ENCODE measurements around the gene CAPG. TPM values are rescaled to one million over a fixed set of nuclear protein-coding genes. Genes with fewer than 3 reads are reported as not detected.

Gene CAPG
- total RNA-seq, 1 experiment from 2014 or later: 0.63 TPM

DNA sequence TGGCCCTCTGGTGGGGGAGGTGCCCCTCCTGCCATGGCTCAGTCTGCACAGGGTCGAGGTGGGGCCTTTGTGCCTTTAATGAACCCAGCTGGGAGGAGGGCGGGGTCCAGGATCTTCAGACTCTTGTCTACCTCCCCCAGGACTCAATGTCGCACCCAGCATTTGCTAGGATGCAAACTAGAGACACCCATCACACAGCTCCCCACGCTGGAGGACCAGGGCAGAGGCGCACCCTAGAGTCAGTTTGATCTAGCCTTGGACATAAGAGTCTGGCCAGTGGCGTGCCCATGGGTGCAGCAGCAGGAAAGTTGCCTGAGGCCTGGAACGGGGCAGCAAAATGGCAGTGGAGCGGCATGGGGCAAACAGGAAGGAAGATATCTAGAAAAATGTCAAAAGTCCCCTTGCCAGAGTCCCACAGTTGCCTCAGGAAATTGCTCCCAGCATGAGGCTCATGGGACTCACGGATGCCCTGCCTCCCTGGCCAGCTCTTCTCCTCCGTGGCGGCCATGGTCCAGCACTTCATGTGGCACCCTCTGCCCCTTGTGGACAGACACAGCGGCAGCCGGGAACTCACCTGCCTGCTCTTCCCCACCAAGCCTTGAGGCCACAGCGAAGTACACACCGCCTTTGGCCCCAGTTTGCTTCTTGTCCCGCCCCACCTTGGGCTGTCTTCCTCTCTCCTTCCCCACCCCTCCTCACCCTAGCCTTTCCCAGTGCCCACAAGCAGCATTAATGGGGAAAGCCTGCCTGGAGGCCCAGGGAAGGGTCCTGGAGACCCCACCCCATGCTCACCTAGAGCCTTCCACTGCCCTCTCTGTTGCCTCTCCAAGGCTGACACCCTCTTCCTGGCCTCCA is 26.0 kb upstream of the CAPG start:
- no peak overlapping the region for H2AFZ ChIP-seq (ENCODE audit: low read length)
- peak; percentile 63 for DNase-seq
- H3K79me2 ChIP-seq (ENCODE audit: low read length): no peaks in the 10 kb centered on the region
- no peaks in the 10 kb centered on the region for H3K27me3 ChIP-seq (ENCODE audit: low read length)
- H3K9me2 ChIP-seq (replicated peaks; ENCODE audit: insufficient read depth, low read length): no peaks in the 10 kb centered on the region
- H3K9ac ChIP-seq (ENCODE audit: low read length): peak overlapping the region; percentile 85; the same call in 1 of the 2 replicates
- H3K27ac ChIP-seq (ENCODE audit: low read length): no peak overlapping the region
- no peaks in the 10 kb centered on the region for H3K9me3 ChIP-seq (ENCODE audit: low read length)
- H3K4me2 ChIP-seq (ENCODE audit: low read depth, low read length, poor library complexity, severe bottlenecking): no peak overlapping the region
- no peaks in the 10 kb centered on the region for H3K36me3 ChIP-seq (ENCODE audit: insufficient read depth, low read length)
- no peaks in the 10 kb centered on the region for H4K20me1 ChIP-seq (ENCODE audit: insufficient read depth, low read depth, low read length)
- H3K4me1 ChIP-seq (ENCODE audit: low read length): peaks cover 49% of the 10 kb centered on the region
- no peak overlapping the region for H3K4me3 ChIP-seq (ENCODE audit: low read length)

DNA sequence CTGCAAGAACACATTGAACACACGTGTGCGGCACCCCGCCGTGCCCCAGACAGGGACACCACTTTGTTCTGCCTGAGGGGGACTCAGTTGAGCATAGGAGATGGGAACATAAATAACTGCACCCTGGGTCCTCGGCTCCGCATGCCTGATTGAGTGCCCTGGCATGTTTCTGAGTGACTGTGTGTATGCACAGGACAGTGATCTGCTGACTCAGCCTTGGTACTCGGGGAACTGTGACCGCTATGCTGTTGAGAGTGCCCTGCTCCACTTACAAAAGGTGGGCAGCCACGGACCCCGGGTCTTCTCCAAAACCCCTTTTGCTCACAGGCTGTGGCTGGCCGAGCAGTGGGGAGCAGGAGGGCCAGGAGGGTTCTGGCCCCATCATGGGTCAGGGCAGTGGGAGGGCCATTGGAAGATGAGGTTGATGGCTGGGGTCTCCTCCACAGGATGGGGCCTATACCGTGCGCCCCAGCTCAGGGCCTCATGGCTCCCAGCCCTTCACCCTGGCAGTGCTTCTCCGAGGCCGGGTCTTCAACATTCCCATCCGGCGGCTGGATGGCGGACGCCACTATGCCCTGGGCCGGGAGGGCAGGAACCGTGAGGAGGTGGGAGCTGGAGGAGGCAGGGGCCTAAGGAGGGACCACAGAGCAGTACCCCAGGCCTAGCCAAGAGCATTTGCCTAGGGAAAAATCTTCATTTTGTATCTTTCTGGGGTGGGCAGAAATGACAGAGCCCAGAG is 25.2 kb upstream of the CAPG start:
- H3K27ac ChIP-seq (ENCODE audit: low read length): no peak overlapping the region
- no peak overlapping the region for H3K4me3 ChIP-seq (ENCODE audit: low read length)
- H3K9ac ChIP-seq (ENCODE audit: low read length): 0 out of 2 replicates have a peak overlapping the region, but pooled peaks have one; percentile 7
- no peaks in the 10 kb centered on the region for H4K20me1 ChIP-seq (ENCODE audit: insufficient read depth, low read depth, low read length)
- no peaks in the 10 kb centered on the region for H3K36me3 ChIP-seq (ENCODE audit: insufficient read depth, low read length)
- H3K79me2 ChIP-seq (ENCODE audit: low read length): no peaks in the 10 kb centered on the region
- H2AFZ ChIP-seq (ENCODE audit: low read length): 0 out of 2 replicates have a peak overlapping the region, but pooled peaks have one; percentile 10
- H3K9me2 ChIP-seq (replicated peaks; ENCODE audit: insufficient read depth, low read length): no peaks in the 10 kb centered on the region
- no peaks in the 10 kb centered on the region for H3K9me3 ChIP-seq (ENCODE audit: low read length)
- peaks cover 56% of the 10 kb centered on the region for H3K4me1 ChIP-seq (ENCODE audit: low read length)
- peak; percentile 49 for DNase-seq
- H3K4me2 ChIP-seq (ENCODE audit: low read depth, low read length, poor library complexity, severe bottlenecking): no peak overlapping the region
- no peaks in the 10 kb centered on the region for H3K27me3 ChIP-seq (ENCODE audit: low read length)

DNA sequence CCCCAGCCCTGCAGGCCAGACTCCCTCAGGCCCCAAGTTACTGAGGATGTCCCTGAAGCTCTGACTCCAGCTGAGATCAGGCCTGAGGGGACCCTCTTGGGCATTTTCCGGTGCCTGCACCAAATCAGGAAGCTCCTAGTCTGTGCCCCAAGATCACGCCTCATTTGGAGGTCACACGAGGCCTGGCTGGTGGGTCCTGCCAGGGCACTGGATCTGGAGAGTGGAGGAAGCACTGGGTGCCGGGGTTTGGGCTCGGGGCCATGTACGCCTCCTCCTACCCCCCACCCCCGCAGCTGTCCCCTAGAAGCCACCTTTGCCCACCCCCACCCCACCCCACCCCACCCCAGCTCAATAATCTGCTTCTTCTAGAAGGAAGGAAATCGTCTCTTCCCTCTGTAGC is 24.5 kb upstream of the CAPG start:
- Histone ChIP-seq H4K20me1 (ENCODE audit: insufficient read depth, low read depth, low read length) (no peaks in the 10 kb centered on the region), H3K4me1 (ENCODE audit: low read length) (peaks cover 63% of the 10 kb centered on the region), H3K9me2 (replicated peaks; ENCODE audit: insufficient read depth, low read length) (no peaks in the 10 kb centered on the region), H3K4me3 (ENCODE audit: low read length) (no peak overlapping the region), H3K4me2 (ENCODE audit: low read depth, low read length, poor library complexity, severe bottlenecking) (no peak overlapping the region), H3K27ac (ENCODE audit: low read length) (no peak overlapping the region), H3K36me3 (ENCODE audit: insufficient read depth, low read length) (no peaks in the 10 kb centered on the region), H3K9me3 (ENCODE audit: low read length) (no peaks in the 10 kb centered on the region), H2AFZ (ENCODE audit: low read length) (no peak overlapping the region), H3K79me2 (ENCODE audit: low read length) (no peaks in the 10 kb centered on the region), H3K9ac (ENCODE audit: low read length) (no peak overlapping the region), H3K27me3 (ENCODE audit: low read length) (no peaks in the 10 kb centered on the region)
- peak; percentile 44 for DNase-seq

DNA sequence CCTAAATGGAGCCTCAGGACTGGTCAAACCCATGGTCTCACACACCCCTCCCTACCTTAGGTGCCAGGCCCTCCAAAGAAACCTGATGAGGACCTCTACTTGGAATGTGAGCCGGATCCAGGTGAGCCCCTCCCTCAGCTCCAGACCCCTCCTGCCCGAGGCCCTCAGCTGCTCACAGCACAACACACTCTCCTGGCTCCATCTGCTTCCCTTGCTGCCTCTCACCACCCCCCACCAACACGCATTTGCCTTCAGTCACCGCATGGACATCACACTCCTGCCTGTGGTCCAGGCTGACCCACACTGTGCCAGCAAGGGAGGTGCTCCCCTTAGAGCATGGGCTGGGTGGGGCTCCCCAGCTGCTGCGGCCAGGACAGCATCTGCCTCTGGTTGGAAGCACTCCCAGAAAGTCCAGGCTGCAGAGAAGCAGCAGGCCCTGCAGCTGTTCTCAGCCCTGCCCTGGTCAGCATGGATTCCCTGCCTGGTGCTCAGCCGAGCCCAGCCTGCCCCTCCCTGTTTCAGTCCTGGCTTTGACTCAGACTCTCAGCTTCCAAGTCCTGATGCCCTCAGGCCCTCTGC is 23.4 kb upstream of the CAPG start:
- H3K4me2 ChIP-seq (ENCODE audit: low read depth, low read length, poor library complexity, severe bottlenecking): no peak overlapping the region
- H3K9ac ChIP-seq (ENCODE audit: low read length): no peak overlapping the region
- peaks cover 67% of the 10 kb centered on the region for H3K4me1 ChIP-seq (ENCODE audit: low read length)
- no peak for DNase-seq
- no peaks in the 10 kb centered on the region for H4K20me1 ChIP-seq (ENCODE audit: insufficient read depth, low read depth, low read length)
- no peak overlapping the region for H3K27ac ChIP-seq (ENCODE audit: low read length)
- no peak overlapping the region for H2AFZ ChIP-seq (ENCODE audit: low read length)
- no peaks in the 10 kb centered on the region for H3K79me2 ChIP-seq (ENCODE audit: low read length)
- H3K36me3 ChIP-seq (ENCODE audit: insufficient read depth, low read length): no peaks in the 10 kb centered on the region
- H3K9me3 ChIP-seq (ENCODE audit: low read length): no peaks in the 10 kb centered on the region
- H3K4me3 ChIP-seq (ENCODE audit: low read length): no peak overlapping the region
- no peaks in the 10 kb centered on the region for H3K27me3 ChIP-seq (ENCODE audit: low read length)
- no peaks in the 10 kb centered on the region for H3K9me2 ChIP-seq (replicated peaks; ENCODE audit: insufficient read depth, low read length)

DNA sequence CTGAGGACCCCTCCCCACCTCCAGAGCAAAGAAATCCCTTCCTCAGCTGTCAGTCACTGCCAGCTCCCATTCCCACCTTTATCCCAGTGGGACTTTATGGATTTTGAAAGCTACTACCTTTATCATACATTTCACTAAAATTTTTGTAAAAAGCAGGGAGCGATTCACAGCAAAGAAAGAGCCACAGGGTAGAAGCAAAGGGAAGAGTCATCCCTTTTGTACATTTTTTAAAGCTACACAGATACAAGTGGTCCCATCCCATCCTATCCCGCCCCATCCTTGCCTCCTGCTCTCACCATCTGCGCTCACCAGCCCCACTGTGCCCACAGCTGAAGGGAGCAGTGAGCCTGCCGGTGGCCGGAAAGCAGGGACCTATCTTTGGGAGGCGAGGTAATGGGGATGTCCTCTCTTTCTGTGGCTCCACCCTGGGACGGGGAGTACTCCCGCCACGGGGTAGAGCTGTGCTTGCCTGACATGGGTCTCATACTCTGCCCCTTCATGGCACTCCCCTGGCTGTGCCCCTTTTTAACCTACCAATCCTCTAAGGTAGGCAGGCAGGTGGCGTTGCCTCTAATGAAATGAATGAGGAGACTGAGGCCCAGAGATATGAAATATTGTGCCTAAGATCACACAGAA is 21.5 kb upstream of the CAPG start:
- no peaks in the 10 kb centered on the region for H3K9me3 ChIP-seq (ENCODE audit: low read length)
- H3K4me3 ChIP-seq (ENCODE audit: low read length): peak overlapping the region; percentile 50
- no peaks in the 10 kb centered on the region for H4K20me1 ChIP-seq (ENCODE audit: insufficient read depth, low read depth, low read length)

DNA sequence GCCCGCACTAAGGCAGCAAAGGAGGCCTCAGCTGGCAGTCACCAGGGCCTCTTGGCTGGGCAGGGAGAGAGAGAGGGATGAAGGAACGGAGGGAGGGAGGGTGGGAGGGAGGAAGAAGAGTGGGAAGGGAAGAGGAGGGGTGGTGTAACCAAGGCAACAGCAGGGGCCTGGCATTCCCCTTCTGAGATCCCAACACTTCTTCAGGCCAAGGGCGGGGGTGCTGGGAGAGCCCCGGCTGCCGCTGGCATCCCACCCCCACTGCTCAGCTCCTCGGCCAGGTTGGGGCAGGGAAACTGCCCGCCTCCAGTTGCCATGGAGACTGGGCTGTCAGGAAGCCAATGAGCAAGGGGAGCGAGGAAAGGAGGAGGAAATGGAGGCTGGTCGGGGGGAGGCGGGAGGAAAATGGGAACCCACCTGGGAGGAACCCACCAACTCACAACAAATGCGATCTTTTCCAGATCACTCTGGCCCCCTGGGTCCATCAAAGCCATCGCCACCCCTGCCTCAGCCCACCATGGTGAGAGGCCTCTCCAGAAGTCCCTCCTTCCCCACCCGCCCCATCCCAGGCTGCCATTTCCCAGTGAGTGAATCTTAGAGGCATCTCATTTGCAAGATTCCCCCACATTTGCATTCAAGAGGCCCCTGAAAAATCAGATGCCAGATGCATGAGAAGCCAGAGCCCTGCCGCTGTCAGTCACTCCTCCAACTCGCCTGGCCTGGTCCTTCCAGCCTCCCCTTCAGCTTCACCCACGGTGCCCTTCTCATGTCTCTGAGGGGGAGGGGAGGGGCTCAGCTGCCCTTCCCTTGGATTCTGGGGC is 20.8 kb upstream of the CAPG start:
- Histone ChIP-seq H4K20me1 (ENCODE audit: insufficient read depth, low read depth, low read length) (no peaks in the 10 kb centered on the region), H2AFZ (ENCODE audit: low read length) (no peak overlapping the region), H3K79me2 (ENCODE audit: low read length) (no peaks in the 10 kb centered on the region), H3K9me3 (ENCODE audit: low read length) (no peaks in the 10 kb centered on the region), H3K4me1 (ENCODE audit: low read length) (peaks cover 51% of the 10 kb centered on the region), H3K27me3 (ENCODE audit: low read length) (no peaks in the 10 kb centered on the region), H3K4me3 (ENCODE audit: low read length) (peak overlapping the region; percentile 50), H3K27ac (ENCODE audit: low read length) (no peak overlapping the region), H3K9ac (ENCODE audit: low read length) (peak overlapping the region; percentile 58), H3K4me2 (ENCODE audit: low read depth, low read length, poor library complexity, severe bottlenecking) (peak overlapping the region; percentile 74), H3K9me2 (replicated peaks; ENCODE audit: insufficient read depth, low read length) (no peaks in the 10 kb centered on the region), H3K36me3 (ENCODE audit: insufficient read depth, low read length) (no peaks in the 10 kb centered on the region)
- DNase-seq: peak; percentile 79

More for the DNA sequence above, 21.5 kb upstream of the CAPG start:
- peaks cover 58% of the 10 kb centered on the region for H3K4me1 ChIP-seq (ENCODE audit: low read length)
- peak overlapping the region; percentile 58 for H3K9ac ChIP-seq (ENCODE audit: low read length)
- no peak overlapping the region for H2AFZ ChIP-seq (ENCODE audit: low read length)
- no peaks in the 10 kb centered on the region for H3K36me3 ChIP-seq (ENCODE audit: insufficient read depth, low read length)
- no peaks in the 10 kb centered on the region for H3K79me2 ChIP-seq (ENCODE audit: low read length)
- H3K27me3 ChIP-seq (ENCODE audit: low read length): no peaks in the 10 kb centered on the region
- peak overlapping the region; percentile 74 for H3K4me2 ChIP-seq (ENCODE audit: low read depth, low read length, poor library complexity, severe bottlenecking)
- H3K27ac ChIP-seq (ENCODE audit: low read length): no peak overlapping the region
- no peaks in the 10 kb centered on the region for H3K9me2 ChIP-seq (replicated peaks; ENCODE audit: insufficient read depth, low read length)
- DNase-seq: no peak

DNA sequence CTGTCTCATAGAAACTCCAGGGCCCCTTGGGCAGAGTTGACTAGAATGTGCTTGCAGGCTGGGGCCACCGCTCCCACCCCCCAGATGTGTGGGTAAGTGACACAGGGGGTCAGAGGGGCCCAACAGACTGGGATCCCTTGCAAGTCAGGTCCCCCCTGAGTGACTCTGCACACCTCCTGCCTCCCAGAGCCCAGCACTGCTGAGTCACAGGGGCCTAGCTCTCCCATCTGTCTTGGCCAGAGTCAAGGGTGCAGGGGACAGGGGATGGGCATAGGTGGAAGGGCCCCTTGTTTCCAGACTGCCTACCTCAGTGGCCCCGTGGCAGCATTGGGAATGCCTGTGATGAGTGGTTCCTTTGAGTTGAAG is 19.7 kb upstream of the CAPG start:
- Histone ChIP-seq H4K20me1 (ENCODE audit: insufficient read depth, low read depth, low read length) (no peaks in the 10 kb centered on the region), H3K79me2 (ENCODE audit: low read length) (no peaks in the 10 kb centered on the region), H3K9me3 (ENCODE audit: low read length) (no peaks in the 10 kb centered on the region), H3K36me3 (ENCODE audit: insufficient read depth, low read length) (no peaks in the 10 kb centered on the region), H3K27me3 (ENCODE audit: low read length) (no peaks in the 10 kb centered on the region), H3K9me2 (replicated peaks; ENCODE audit: insufficient read depth, low read length) (no peaks in the 10 kb centered on the region), H3K27ac (ENCODE audit: low read length) (no peak overlapping the region), H3K4me2 (ENCODE audit: low read depth, low read length, poor library complexity, severe bottlenecking) (no peak overlapping the region), H3K4me3 (ENCODE audit: low read length) (no peak overlapping the region), H3K4me1 (ENCODE audit: low read length) (peaks cover 41% of the 10 kb centered on the region), H2AFZ (ENCODE audit: low read length) (no peak overlapping the region), H3K9ac (ENCODE audit: low read length) (no peak overlapping the region; the same call in 1 of the 2 replicates)
- no peak for DNase-seq
